ENCODE data around the gene DNAAF5.
"Not testable (repeated sequence)": the region's sequence is repeated elsewhere in the genome, so short reads cannot be mapped to it uniquely, and the experiment has no call there.

Gene DNAAF5

DNA sequence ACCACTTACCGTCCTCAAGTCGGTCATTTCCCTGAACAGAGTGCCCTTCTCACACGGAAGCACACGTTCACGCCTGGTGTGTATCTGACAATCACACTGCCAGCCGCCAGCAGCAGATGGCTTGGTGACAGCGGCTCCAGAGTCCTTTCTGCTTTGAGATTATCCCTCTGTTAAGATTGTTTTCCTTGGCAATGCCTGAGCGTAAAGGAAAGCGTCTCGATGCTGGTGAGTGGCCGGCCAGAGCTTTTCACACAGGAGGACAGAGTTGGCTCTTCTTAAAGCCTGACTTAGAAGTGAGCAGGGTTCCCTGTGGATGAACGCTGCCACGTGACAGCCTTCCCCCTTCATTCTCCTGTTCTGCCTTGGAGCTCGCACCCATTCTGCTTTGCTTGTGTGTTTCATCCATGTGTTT lies 22.6 kb downstream of the DNAAF5 start:
- H3K27me3 ChIP-seq (ENCODE audit: insufficient read depth, poor library complexity, severe bottlenecking), result no peaks in the 10 kb centered on the region
- no peak overlapping the region for H3K27ac ChIP-seq (ENCODE audit: poor library complexity, severe bottlenecking)
- H3K4me1 ChIP-seq (ENCODE audit: insufficient read depth, poor library complexity, severe bottlenecking), result no peaks in the 10 kb centered on the region
- TF ChIP-seq, protein P1, sequence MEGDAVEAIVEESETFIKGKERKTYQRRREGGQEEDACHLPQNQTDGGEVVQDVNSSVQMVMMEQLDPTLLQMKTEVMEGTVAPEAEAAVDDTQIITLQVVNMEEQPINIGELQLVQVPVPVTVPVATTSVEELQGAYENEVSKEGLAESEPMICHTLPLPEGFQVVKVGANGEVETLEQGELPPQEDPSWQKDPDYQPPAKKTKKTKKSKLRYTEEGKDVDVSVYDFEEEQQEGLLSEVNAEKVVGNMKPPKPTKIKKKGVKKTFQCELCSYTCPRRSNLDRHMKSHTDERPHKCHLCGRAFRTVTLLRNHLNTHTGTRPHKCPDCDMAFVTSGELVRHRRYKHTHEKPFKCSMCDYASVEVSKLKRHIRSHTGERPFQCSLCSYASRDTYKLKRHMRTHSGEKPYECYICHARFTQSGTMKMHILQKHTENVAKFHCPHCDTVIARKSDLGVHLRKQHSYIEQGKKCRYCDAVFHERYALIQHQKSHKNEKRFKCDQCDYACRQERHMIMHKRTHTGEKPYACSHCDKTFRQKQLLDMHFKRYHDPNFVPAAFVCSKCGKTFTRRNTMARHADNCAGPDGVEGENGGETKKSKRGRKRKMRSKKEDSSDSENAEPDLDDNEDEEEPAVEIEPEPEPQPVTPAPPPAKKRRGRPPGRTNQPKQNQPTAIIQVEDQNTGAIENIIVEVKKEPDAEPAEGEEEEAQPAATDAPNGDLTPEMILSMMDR (IDR thresholded peaks at IDR 0.05; ENCODE audit: poor library complexity, severe bottlenecking), result no peak
- ATAC-seq (ENCODE audit: low read depth) (no peak), DNase-seq (ENCODE audit: low spot score) (no peak)
- H3K4me3 ChIP-seq (ENCODE audit: severe bottlenecking), result no peak overlapping the region
- no peaks in the 10 kb centered on the region for H3K9me3 ChIP-seq (ENCODE audit: severe bottlenecking)
- H3K36me3 ChIP-seq (ENCODE audit: low read depth), result peaks cover 29% of the 10 kb centered on the region

DNA sequence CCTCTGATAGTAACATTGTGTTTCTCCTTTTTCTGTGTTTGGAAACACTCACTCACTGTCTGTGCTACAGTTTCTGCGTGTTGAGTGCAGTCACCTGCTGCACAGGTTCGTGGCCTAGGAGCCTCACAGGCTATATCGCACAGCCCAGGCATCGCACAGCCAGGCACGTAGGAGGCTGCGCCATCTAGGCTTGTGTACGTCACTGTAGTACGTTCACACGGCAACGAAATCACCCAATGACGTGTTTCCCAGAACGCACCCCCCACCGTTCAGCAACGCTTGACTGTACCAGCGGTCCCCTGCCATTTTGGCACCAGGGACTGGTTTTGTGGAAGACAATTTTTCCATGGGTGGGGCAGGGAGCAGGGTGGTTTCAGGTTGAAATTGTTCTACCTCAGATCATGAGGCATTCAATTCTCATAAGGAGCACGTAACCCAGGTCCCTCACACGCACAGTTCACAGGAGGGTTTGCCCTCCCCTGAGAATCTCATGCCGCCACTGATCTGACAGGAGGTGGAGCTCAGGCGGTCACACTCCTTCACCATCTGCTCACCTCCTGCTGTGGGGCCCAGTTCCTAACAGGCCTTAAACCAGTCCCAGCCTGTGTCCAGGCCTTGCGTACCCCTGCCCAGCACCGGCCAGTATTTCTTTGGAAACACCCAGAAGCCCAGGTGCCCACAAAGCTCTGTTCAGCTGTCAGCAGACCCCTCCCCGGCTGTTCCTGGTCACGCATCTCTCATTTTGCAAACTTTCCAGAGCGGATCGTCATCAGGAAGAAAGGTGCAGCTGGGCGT lies 23.8 kb downstream of the DNAAF5 start:
- Histone ChIP-seq H3K27ac (ENCODE audit: poor library complexity, severe bottlenecking) (no peak overlapping the region), H3K27me3 (ENCODE audit: insufficient read depth, poor library complexity, severe bottlenecking) (no peaks in the 10 kb centered on the region), H3K9me3 (ENCODE audit: severe bottlenecking) (no peaks in the 10 kb centered on the region), H3K36me3 (ENCODE audit: low read depth) (peaks cover 27% of the 10 kb centered on the region), H3K4me1 (ENCODE audit: insufficient read depth, poor library complexity, severe bottlenecking) (no peaks in the 10 kb centered on the region), H3K4me3 (ENCODE audit: severe bottlenecking) (no peak overlapping the region)
- no peak for ATAC-seq (ENCODE audit: low read depth)
- peak; percentile 50 for DNase-seq (ENCODE audit: low spot score)
- TF ChIP-seq, protein P1 (IDR thresholded peaks at IDR 0.05; ENCODE audit: poor library complexity, severe bottlenecking), result no peak

DNA sequence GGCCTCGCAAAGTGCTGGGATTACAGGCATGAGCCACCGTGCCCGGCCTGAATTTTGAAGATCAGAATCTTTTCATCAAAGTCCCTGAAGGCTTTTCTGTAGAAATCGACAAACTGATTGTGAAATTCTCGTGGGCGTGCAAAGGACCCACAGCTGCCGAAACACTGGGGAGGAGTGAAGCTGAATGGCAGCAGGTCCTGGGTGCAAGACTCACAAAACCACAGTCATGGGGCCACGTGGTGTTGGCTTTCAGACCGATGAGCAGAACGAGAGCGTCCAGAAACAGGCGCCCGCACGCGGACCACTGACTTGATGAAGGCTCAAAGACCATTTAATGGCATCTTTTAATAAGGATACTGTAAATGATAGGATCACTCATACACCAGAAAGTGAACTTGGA lies 25.3 kb downstream of the DNAAF5 start:
- ATAC-seq (ENCODE audit: low read depth), result no peak
- no peaks in the 10 kb centered on the region for H3K27me3 ChIP-seq (ENCODE audit: insufficient read depth, poor library complexity, severe bottlenecking)
- H3K4me3 ChIP-seq (ENCODE audit: severe bottlenecking), result no peak overlapping the region
- DNase-seq (ENCODE audit: low spot score), result no peak
- no peak overlapping the region for H3K27ac ChIP-seq (ENCODE audit: poor library complexity, severe bottlenecking)
- H3K36me3 ChIP-seq (ENCODE audit: low read depth), result peaks cover 28% of the 10 kb centered on the region
- no peaks in the 10 kb centered on the region for H3K9me3 ChIP-seq (ENCODE audit: severe bottlenecking)
- no peaks in the 10 kb centered on the region for H3K4me1 ChIP-seq (ENCODE audit: insufficient read depth, poor library complexity, severe bottlenecking)
- TF ChIP-seq, protein P1 (IDR thresholded peaks at IDR 0.05; ENCODE audit: poor library complexity, severe bottlenecking), result no peak

DNA sequence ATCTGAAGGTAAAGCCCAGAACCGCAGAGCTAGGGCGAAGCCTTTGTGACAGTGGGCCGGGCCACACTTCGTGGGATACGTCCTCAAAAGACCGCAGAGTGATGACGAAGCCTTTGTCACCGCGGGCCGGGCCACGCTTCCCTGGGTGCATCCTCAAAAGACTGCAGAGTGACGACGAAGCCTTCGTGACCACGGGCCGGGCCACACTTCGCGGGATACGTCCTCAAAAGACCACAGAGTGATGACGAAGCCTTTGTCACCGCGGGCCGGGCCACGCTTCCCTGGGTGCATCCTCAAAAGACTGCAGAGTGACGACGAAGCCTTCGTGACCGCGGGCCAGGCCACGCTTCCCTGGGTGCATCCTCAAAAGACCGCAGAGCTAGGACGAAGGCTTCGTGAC lies 25.8 kb downstream of the DNAAF5 start:
- H3K36me3 ChIP-seq (ENCODE audit: low read depth), result peaks cover 32% of the 10 kb centered on the region
- not testable (repeated sequence) for H3K4me1 ChIP-seq (ENCODE audit: insufficient read depth, poor library complexity, severe bottlenecking); H3K27ac ChIP-seq (ENCODE audit: poor library complexity, severe bottlenecking); H3K4me3 ChIP-seq (ENCODE audit: severe bottlenecking); H3K27me3 ChIP-seq (ENCODE audit: insufficient read depth, poor library complexity, severe bottlenecking); H3K9me3 ChIP-seq (ENCODE audit: severe bottlenecking); ATAC-seq (ENCODE audit: low read depth)
- DNase-seq (ENCODE audit: low spot score), result peak; percentile 42

DNA sequence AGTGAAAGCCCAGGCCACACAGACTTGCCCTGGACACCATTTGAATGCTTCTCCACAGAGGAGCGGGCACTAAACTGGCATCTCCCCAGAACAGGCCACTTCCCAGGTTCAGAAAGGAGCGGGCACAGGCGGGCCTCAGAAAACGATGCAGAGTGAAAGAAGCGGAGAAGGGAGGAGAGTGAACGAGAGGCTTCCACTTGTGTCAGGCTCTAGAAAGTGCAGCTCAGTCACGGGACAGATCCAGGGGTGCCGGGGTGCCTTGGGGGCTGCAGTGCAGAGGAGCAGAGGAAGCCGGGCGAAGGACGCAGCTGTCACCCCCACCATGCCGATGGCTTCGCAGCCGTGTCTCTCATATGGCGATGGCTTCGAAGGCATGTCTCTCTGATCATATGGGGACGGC lies 26.7 kb downstream of the DNAAF5 start:
- TF ChIP-seq, protein P1 (IDR thresholded peaks at IDR 0.05; ENCODE audit: poor library complexity, severe bottlenecking), result no peak
- Histone ChIP-seq H3K27ac (ENCODE audit: poor library complexity, severe bottlenecking) (no peak overlapping the region), H3K36me3 (ENCODE audit: low read depth) (peaks cover 42% of the 10 kb centered on the region), H3K9me3 (ENCODE audit: severe bottlenecking) (no peaks in the 10 kb centered on the region), H3K4me1 (ENCODE audit: insufficient read depth, poor library complexity, severe bottlenecking) (no peaks in the 10 kb centered on the region), H3K4me3 (ENCODE audit: severe bottlenecking) (no peak overlapping the region), H3K27me3 (ENCODE audit: insufficient read depth, poor library complexity, severe bottlenecking) (no peaks in the 10 kb centered on the region)
- DNase-seq (ENCODE audit: low spot score), result peak; percentile 47
- ATAC-seq (ENCODE audit: low read depth), result no peak

All from RWPE2 (cell line).